GM21526 (cell line): ENCODE data around the gene CDC20B.
A peak's percentile ranks its signal among the peaks of the same experiment; 100 is the strongest.
"Not testable (repeated sequence)": the region's sequence is repeated elsewhere in the genome, so short reads cannot be mapped to it uniquely, and the experiment has no call there.

Experiments used
- ATAC-seq: cut with Tn5 transposase; IDR thresholded peaks from one replicate; pipeline ENCODE4 v1.9.1; 2021; ENCODE audit warnings: moderate library complexity; ENCODE audit not compliant: unreplicated experiment, low FRiP score

Gene CDC20B

DNA sequence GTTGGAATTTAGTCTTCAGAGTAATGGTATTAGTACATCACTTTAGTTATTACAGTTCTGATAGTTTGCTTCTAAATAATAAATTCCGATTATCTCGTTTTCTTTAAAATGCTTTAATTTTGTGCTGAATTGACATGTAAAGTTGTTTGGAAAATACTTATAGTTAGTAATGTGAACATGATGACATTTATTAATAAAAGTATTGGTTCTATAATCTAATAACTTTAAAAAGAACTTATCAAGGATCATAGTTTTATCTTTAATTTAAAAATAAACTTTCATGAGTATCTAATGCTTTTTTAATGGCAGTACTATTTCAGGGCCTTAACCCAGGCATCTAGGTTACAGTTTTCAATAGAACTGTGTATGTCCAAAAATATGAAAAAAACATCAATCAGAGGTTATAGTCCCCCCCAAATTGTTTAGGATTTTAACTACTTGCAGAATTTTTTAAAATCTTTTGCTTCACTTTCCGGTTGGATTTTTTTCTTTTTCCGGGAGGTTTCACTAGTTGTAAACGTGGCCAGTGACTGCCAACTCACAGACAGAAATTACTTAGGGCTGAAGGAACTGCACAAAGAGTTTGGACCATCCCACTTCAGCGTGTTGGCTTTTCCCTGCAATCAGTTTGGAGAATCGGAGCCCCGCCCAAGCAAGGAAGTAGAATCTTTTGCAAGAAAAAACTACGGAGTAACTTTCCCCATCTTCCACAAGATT is 12.3 kb downstream of the CDC20B start:
- ATAC-seq = no peak

DNA sequence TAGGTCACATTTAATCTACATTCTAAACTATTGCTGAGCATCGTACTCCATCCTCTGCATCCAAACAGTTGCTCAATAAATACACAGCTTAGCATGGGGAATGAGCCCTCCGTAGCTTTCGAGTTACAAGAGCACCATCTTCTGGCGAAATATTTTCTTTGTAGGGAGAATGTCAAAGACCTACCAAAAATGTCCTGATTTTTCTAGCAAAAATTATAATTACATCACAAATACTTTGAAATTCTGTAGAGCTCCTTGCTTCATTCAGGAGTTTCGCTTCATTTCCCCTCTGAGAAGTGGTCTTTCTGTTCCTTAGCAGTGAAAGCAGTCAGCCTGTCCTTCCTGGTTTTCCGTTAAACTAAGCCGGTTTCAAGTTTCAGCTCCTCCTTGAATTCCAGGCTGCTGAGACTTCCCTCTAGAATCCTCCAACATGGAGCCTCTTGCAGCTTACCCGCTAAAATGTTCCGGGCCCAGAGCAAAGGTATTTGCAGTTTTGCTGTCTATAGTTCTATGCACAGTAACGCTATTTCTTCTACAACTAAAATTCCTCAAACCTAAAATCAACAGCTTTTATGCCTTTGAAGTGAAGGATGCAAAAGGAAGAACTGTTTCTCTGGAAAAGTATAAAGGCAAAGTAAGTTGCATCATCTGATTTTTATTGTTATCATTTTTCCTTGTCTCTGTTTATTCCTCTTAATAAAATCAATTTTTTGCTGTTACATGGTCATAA is 13.0 kb downstream of the CDC20B start, which contains the start of gene GPX8:
GPX8 (plus strand) TSS at position 409 of the 730 bp plus-strand sequence; CDS start at position 431, 22 bp downstream.
- ATAC-seq = no peak

DNA sequence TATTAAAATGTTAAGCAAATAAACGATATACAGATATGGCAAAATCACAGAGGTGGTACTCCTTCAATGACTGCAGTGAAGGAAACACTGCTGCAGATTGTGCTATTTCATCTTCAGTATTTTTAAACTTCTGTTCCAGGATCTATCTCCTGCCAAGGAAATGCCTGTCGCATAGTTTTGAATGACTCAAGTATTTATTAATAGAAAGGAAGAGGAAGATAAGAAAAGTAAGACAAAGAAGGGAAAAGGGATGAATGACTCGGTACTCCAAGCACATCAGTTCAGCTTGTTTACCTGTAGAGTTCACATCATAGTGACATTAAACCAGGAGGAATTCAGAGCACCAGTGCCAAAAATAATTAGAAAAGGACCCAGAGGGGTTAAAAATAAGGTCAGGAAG is 18.1 kb downstream of the CDC20B start:
- ATAC-seq = no peak

DNA sequence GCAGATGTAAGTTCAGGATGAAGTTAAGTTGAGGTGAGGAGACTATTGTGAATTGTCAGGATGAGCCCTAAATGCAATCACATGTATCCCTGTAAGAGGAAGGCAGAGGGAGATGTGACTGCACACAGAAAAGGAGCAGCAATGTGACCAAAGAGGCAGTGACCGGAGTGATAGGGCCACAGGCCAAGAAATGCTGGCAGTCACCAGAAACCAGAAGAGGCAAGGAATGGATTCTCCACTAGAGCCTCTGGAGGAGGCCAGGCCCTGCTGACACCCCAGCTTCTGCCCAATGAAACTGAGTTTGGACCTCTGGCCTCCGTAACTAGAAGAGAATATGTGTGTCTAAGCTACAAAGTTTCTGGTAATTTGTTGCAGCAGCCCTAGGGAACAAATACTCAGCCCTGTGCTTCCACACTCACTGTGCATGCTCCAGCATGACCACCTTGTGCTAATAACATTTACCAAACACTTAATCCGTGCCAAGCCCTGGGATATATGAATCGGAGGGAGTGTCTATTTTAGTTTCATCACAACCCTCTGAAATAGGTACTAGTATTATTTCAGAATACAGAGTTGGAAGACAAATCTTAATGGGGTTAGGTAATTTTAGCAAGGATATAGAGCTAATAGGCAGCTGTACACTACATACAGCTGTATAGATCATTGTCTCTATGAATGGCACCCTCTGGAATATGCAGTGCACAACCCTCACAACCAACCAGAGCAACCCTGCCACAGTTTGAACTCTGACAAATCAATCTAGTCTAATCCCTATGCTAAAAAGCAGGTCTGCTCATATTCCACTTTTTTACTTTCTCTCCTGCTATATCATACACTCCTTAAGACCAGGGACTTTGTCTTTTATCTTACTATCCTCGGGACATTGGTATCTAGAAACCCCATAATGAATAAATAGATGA is 20.8 kb downstream of the CDC20B start:
- no peak for ATAC-seq

DNA sequence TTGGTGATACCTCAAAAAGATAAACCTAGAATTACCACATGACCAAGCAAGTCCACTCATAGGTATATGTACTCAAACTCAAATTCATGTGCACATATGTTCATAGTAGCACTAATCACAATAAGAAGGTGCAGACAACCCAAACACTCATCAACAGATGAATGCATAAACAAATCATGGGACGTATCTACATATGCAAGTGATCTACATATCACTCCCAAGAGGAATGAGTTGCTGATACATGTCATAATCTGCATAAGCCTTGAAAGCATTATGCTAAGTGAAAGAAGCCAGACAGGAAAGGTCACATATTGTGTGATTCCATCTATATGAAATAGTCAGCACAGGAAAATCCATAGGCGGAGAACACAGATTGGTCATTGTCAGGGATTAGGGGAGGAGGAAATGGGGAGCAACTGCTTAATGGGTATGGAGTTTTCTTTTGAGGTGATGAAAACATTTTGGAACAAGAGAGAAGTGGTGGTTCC is 23.6 kb downstream of the CDC20B start:
- ATAC-seq = no peak

DNA sequence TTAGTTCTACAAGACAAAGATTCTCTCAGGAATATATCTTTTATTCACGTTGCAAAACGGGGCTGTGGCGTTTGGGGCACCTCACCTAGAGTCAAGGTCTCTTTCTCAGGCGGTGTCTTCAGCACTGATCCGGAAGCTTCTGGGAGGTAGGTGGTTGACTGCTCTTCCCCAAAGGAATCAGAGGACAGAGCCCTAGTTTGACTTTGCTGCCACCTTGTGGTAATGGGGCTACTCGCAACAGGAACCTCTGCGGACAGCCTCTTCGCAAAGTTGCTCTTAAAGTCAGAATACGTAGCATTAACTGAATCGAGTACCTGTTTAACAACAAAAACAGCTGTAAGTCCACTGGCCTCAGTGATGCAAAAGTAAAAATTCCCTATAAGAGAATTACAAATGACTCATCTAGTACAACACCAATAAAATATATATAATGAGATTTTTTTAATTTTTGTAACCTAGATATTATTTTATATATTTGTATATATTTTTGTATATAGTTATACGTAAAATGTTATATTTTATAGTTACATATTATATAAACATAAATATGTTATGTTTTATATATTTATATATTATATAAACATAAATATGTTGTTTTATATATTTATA is 26.3 kb downstream of the CDC20B start:
- ATAC-seq = peak; percentile 80

DNA sequence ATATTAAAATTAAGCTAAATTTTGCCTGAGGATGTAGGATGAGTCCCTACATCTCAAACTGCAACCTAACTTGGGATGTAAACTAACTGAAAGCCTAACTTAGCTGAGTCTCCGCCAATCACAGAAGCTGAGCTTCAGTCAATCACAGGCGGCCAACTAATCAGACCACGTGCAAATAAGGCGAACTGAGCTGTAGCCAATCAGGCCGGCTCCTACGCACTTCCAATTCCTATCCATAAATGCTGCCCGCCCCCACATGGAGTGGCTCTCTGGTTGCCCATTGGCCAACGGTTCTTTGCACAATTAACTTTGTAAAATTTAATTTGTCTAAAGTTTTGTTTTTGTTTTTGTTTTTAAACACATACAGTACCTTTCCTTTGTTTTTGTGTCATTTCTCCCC is 26.9 kb downstream of the CDC20B start:
- no peak for ATAC-seq

DNA sequence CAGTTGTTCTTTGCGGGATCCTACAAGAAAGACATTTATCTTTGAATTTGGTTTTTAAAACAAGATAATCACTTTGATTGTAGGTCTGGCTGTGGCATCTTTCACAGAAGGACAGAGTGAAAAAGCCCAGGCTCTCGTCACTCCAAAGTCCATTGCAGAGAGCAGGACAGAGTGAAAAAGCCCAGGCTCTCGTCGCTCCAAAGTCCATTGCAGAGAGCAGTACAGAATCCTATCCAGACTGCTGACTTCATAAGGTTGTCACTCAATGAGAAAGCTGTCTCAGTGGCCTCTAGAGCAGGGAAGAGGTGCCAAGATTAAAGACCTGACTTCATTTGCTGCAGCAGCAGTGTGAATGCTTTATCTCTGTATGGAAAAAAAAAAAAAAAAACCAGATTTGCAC is 29.4 kb downstream of the CDC20B start:
- ATAC-seq = no peak

DNA sequence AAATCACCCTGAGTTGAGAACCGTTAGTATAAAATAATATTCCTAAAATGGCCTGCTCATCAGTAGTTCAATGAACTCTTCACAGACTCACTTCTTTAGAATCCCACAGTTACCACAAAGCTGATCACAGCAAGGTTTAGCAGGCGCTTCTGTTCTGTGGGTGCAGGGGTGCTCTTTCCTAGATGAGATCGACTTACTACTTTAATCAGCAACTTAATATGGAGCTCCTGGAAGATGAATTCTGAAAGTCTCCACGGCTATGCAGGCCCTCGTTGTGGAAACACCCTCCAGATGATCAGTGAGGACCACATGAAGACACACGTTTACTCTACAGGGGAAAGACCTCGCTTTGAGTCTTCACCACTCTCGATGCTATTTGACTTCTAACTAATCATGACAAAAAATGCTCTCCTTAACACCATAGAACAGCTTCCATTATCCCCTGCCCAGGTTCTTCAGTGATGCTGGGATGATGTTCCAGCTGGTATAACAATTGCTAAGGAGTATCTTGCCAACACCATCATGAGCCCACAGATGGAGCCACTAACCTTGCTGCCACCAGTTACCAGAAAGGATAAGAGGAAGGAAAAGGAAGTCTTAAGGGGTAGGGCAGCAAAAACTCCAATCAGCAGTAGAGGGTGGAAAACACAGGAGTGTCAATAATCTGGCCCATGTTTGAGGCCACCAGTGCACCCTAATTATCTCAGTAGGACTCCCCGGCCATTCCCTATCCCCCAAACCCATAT is 30.9 kb downstream of the CDC20B start:
- no peak for ATAC-seq

DNA sequence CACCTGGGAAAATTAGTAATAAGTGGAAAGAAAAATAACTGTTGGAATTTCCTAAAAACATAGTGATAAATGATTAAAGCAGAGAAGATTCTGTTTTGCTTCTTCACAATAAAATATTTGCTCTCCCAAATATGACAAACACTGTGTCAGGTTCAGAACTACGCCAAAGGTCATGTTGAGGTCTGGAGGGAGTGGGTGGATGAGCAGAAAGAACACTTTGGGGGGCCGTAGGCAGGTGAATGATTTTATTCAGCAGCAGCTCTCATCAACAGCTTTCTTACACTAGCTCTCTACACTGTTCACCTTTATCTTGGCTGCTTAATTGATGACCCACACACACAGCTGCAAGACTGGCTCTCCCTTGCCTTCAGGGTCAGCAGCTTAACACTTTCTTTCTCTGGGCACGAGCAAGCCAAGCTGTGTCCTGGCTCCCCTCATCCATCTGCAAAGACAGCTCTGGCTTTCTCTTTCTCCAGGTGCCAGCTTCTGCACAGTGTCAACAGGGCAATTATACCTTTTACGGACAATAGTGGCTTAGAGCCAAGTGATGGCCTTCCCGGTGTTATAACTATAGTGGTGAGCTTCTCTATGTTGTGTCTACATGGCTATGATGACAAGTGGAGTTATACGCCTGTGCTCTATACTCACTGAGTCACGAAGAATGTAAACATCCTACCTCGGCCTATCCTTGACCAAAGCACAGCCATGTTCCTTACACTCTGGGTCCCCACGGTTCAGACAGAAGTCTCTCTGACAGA is 31.9 kb downstream of the CDC20B start:
- ATAC-seq = no peak

DNA sequence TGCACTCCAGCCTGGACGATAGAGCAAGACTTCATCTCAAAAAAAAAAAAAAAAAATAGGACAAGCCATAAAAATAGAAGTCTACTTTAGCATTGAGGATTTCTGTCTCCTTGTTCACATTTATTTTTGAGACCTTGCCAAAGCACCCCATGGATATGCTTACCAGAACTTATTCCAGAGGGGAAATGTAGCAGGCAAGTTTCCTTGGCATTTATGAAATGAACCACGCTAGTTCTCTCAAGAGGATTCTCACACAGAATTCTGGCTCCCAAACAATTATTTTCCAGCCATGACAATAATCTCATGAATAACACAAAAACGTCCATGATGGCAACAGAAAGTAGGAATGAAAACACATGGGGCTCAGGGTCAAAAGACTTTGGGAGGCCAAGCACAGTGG is 36.5 kb downstream of the CDC20B start:
- ATAC-seq = no peak

DNA sequence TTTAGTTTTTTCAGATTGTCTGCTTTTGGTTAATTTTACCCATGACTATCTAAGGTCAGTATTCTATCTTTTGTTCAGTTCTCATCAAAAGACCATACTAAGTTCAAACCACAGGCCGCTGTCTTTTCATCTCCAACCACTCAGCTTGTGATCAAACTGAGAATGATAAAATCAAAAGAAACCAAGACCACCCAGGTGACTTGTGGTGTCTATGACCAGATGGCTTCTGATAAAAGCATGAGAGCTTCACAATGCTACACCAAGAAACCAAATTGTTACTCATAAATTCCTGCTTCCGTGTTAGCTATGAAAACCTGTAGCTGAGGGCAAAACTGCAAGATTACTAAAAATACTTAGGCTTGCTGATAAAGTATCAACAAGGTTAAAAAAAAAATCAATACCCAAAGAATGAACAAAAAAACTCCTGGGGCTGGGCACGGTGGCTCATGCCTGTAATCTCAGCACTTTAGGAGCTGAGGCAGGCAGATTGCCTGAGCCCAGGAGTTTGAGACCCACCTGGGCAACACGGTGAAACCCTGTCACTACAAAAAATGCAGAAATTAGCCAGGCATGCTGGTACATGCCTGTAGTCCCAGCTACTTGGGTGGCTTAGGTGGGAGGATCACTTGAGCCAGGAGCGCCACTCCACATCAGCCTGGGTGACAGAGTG is 38.8 kb downstream of the CDC20B start:
- no peak for ATAC-seq

DNA sequence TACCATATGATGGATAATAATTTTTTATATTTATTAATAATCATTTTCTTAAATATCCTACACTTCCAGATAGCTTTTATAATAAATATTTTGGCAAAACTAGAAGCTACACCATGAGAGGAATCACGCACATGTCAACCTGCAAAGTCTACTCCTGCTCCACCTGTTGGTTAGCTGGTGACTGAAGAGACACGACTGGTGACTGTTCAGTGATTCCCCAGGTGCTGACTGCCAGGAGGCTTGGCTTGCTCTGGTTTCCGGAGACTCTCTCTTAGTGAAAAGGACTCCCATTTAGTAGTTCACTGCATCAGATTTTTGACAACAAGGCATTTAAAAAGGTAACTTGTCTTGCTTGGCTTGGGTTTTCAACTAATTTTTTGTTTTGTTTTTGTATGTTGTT is 49.6 kb downstream of the CDC20B start:
- no peak for ATAC-seq

DNA sequence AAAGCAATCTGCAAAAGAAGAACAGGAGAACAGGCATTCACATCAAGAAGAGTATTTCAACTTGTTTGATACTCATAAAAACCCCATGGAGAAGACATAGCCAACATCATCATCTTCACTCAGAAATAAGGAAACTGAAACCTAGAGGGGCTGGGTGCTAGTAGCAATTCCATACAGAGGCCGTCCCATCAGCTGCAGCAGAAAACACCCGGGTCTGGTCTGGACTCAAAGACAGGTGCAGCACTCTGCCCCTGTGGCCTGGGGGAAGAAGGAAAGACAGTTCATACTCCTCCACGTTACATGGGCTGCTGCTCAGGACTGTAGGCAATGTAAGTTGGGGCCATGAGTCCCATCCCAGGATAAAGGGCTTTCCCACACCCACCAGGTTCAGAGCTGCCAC is 58.9 kb downstream of the CDC20B start:
- ATAC-seq = no peak

DNA sequence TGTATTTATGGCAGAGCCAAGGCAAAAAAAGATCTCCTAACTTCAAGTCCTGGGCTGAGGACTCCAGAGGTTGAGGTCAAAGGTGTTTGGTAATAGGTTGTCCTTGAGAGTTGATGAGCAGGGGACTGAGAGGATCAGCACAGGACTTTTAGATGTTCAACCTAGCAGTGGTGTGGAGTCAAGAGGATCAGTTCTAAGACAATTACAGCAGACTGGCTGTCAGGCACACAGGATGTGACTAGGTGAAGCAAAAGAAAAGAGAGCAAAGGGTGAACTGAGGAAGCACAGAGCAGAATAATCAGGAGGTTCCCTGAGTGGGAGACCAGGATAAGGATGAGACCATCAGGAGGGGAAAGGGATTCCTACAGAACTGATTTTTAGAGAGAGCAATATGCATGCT is 59.6 kb downstream of the CDC20B start:
- ATAC-seq = no peak

DNA sequence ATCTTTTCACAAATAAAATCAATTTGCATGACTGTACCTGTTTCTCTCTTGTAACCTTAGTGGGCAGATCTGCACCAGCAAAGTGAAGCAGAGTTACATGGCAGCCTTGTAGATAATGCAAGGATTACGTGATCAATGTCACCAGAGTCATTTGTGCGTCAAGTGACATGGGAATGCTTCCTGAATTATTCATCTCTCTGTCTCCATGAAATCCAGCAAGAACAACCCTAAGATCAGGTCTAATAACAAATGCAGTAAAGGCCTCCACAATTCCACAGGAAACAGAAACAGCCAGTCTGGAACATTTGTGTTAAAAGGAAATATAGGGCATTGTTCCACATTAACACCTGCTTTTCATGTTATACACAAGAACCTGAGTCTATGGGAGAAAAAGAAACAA is 62.8 kb downstream of the CDC20B start:
- no peak for ATAC-seq

DNA sequence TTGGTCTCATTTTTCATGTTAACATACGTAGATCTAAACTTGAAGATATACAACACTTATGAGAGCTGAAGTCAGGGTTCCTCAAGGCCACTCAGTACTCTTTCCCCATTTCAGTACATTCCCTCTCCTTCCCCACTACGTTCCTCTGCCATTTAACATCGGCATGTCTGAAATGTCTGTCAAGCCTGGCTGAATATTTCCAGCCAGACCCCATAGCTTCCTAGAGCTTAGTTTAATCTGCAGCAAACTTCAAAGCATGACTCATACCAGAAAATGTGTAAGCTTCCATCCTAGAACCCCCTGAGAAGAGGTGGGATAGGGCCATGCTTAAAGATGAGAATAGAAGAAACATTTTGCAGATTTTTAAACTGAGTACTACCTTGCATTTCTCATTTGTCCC is 64.3 kb downstream of the CDC20B start:
- no peak for ATAC-seq

DNA sequence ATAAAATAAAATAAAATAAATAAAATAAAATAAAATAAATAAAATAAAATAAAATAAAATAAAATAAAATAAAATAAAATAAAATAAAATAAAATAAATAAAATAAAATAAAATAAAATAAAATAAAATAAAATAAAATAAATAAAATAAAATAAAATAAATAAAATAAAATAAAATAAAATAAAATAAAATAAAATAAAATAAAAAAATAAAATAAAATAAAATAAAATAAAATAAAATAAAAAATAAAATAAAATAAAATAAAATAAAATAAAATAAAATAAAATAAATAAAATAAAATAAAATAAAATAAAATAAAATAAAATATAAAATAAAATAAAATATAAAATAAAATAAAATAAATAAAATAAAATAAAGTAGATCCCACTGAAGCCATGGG is 67.0 kb downstream of the CDC20B start:
- not testable (repeated sequence) for ATAC-seq
